AG04449 (cell line): ENCODE results near the gene SHB.

Experiments used
- CTCF ChIA-PET: fragments of 350-600 bp; formaldehyde crosslinking; extraction: SDS; loops from one replicate; lab custom pipeline; 2021; ENCODE audit warnings: antibody characterized with exemption; lab: Yijun Ruan, JAX
- POLR2A ChIA-PET: fragments of 400-600, 350-600 bp; formaldehyde crosslinking; extraction: SDS; loops from one replicate; lab custom pipeline; 2020; ENCODE audit warnings: antibody characterized with exemption, inconsistent platforms; lab: Yijun Ruan, JAX
- DNase-seq: peaks from one replicate; pipeline ENCODE4 v3.0.0-alpha.2; 2010; ENCODE audit warnings: low read depth, low spot score
- H3K4me3 ChIP-seq: 2 replicates; pipeline ENCODE4 v1.5.1; 2011; ENCODE audit warnings: low read depth, mild to moderate bottlenecking, control low read depth, low read length
- TF ChIP-seq, protein P1 (sequence below): IDR thresholded peaks from one replicate; pipeline ENCODE4 v1.5.1; 2011; ENCODE audit warnings: mild to moderate bottlenecking, moderate library complexity, low read length, control low read depth, inconsistent platforms; ENCODE audit not compliant: insufficient read depth; ENCODE audit errors: missing control alignments

SHB gene

DNA sequence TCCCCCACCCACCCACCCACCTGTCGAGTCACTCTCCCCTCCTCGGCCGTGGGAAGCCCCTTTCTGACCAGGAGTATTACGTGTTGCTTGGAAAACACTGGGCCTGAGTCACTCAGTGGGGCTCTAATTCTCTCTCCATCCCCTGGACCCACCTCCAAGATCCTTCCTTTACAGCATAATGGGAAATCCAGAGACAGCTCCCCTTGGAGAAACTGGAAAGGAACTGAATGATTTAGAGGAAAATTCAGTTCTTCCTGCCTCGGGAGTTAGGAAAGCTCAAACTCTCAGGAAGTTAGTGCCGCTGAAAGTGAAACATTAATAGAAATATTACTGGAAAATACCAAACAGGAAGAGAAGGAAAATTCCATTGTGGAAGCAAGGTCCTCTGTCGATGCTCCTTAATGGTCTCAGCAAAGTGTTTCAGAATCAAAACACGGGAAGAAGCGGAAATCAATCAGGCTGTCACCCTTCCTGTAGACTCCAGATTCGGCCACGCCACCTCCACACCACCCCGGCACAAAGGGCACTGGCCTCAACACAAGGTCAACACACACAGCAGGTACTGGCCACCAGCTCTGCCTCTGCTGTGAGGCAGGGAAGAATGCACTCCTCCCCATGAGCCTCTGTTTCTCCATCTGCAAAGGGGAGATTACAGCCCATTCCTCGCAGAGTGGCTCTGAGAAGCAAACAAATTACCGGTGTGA is 9.6 kb downstream of the SHB start:
- ChIA-PET CTCF (interaction anchor here (0.9 to 6.3 kb wide), 4 partner anchors 11 to 204 kb away, joined by 3 to 37 read pairs (median 4); no protein-coding TSS in a partner anchor), POLR2A (no interaction called here)
- TF ChIP-seq, protein P1, sequence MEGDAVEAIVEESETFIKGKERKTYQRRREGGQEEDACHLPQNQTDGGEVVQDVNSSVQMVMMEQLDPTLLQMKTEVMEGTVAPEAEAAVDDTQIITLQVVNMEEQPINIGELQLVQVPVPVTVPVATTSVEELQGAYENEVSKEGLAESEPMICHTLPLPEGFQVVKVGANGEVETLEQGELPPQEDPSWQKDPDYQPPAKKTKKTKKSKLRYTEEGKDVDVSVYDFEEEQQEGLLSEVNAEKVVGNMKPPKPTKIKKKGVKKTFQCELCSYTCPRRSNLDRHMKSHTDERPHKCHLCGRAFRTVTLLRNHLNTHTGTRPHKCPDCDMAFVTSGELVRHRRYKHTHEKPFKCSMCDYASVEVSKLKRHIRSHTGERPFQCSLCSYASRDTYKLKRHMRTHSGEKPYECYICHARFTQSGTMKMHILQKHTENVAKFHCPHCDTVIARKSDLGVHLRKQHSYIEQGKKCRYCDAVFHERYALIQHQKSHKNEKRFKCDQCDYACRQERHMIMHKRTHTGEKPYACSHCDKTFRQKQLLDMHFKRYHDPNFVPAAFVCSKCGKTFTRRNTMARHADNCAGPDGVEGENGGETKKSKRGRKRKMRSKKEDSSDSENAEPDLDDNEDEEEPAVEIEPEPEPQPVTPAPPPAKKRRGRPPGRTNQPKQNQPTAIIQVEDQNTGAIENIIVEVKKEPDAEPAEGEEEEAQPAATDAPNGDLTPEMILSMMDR, result no peak
- DNase-seq, result no peak
- H3K4me3 ChIP-seq, result no peak overlapping the region

DNA sequence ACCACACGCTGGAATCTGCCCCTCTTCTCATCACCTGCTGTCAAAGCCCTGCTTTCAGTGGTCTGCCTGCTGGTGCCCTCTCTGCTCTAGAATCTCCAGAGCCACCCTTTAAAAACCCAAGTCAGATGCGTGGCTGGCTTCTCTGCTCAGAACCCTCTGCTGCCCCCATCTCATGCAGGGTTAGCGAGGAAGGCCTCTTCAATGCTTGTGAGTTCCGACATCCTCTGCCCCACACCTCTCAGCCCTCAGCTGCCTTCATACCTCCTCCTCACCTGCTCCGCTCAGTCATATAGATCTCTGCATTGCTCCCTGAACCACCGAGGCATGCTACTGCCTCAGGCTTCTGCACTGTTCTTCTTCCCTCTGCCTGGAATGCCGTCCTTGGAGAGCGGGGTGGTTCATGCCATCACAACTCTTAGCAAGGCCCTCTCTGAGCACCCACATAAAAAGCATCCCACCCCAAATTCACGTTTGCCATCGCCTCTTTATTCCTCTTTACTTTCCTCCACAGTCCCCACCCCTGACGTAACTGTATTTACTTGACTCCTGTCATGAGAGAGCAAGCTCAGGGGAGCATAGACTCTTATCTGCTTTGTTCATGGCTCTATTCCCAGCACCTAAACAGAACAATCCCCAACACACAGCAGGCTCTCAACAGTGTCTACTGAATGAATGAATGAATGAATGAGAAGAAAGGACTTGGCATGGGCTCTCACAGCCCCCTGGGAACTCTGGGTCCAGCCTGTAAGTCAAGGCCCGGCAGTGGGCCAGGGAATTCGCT is 10.4 kb downstream of the SHB start:
- TF ChIP-seq, protein P1, result no peak
- ChIA-PET CTCF (interaction anchor here (0.7 to 1.5 kb wide), 4 partner anchors 10 to 205 kb away, joined by 3 to 4 read pairs (median 3); no protein-coding TSS in a partner anchor), POLR2A (no interaction called here)
- no peak for DNase-seq
- no peak overlapping the region for H3K4me3 ChIP-seq

DNA sequence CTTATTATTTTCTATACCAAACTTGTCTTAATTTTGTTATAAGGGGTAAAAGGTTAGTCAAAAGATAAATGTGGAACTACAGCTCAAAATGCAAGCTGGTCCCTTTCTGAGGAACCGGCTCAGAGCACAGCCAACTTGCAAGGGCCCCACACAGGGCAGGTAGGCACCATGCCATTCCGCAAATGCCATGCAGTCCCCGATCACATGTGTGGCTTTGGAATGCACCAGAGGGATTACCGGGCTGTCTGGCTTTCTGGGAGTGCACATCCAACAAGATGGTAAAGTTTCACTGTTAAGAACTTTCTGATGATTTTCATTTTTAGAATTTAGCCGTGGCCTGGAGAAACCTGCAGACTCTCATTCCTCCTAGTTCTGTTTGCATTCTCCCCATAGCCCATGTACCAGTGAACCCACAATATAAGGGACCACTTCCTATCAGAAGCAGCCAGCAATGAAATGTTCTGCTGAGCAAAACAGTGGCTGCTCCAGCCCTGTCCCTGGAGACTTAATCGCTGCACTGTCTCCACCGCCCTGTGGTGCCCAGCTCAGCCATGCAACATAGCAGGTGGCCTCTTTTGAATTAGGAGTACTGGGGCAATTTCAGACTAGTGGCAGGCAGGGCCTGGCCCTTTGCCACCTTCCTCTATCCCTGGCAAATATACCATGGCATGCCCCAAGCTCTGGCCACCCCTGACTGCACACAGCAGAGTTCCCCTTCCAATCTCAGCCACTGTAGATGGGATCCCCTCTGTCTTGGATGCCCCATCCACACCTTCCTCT is 11.4 kb downstream of the SHB start:
- ChIA-PET POLR2A (no interaction called here), CTCF (interaction anchor here (0.7 to 2.2 kb wide), 3 partner anchors 10 to 144 kb away, joined by 3 to 6 read pairs (median 3); no protein-coding TSS in a partner anchor)
- TF ChIP-seq, protein P1, result no peak
- no peak overlapping the region for H3K4me3 ChIP-seq
- no peak for DNase-seq

DNA sequence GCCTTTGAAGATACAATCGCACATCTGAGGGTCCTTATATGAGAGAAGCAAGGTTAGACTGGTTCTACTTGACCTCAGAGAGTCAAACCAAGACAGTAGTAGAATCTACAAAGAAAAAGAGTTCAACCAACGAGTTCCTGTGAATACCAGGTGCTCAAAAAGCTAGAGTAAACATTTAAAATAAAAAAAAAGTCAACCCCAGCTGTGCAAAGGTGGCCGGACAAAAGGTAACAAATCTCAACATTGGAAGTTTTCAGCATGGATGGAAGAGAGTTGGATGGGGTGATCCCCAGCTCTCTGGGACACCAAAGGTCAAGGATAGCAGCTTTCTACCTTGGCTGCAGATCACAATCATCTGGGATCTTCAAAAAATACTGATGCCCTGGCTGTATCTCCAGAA is 14.4 kb downstream of the SHB start:
- no peak overlapping the region for H3K4me3 ChIP-seq
- POLR2A ChIA-PET, result no interaction called here
- CTCF ChIA-PET, result interaction anchor here (0.8 to 1.5 kb wide), 5 partner anchors 9 to 152 kb away, joined by 3 to 4 read pairs (median 3); no protein-coding TSS in a partner anchor

DNA sequence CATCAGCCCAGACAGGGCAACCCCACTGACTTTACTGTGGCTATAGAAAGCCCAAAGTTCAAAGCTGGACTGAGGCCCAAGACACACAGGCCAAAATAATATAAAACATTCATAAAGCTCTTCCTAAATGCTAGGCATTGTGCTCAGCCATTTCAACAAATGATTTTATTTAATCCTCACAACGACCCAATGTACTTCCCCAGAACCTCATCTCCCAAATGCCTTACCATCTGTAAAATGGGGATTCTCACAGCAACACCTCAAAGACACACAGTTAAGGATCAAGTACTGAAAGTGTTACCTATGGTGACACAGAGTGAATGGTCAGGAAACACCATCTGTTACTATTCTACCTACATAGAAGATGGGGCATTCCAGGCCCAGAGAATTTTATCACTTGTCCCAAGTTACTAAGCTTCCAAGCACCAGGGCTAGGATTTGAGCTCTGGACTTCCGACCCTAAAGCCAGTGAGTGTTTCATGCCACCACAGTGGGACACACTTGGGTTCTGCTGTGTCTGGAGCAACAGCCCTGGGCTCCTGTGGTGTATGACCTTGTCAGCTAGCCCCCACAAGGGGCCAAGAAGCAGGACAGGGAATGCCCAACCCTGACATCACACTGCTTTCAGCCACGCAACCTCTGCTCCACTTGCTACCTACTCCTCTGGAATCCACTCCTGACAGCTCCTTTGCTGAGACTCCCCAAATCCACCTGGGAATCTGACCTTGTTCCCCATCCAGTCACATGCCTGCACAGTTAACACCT is 15.1 kb downstream of the SHB start:
- POLR2A ChIA-PET, result no interaction called here
- CTCF ChIA-PET, result interaction anchor here (0.7 to 1.5 kb wide), 7 partner anchors 10 to 151 kb away, joined by 3 to 4 read pairs (median 3); no protein-coding TSS in a partner anchor
- TF ChIP-seq, protein P1, result no peak

More for the DNA sequence above, 14.4 kb downstream of the SHB start:
- DNase-seq, result no peak
- TF ChIP-seq, protein P1, result no peak

More for the DNA sequence above, 15.1 kb downstream of the SHB start:
- no peak for DNase-seq
- no peak overlapping the region for H3K4me3 ChIP-seq
